Fibroblast of mammary gland (primary cell): ENCODE measurements around the gene CLCN6.

Experiments
- DNase-seq: peaks from one replicate; pipeline ENCODE4 v3.0.0-alpha.2; 2010; ENCODE audit warnings: low read depth
- H3K4me3 ChIP-seq: 2 replicates; pipeline ENCODE4 v1.5.1; 2011; ENCODE audit warnings: low read depth, mild to moderate bottlenecking, low read length, moderate library complexity; ENCODE audit not compliant: control insufficient read depth
- CTCF ChIP-seq: conservative IDR thresholded peaks from 2 replicates; pipeline ENCODE4 v1.5.1; 2011; ENCODE audit warnings: low read depth, low read length, inconsistent platforms; ENCODE audit not compliant: control insufficient read depth, insufficient read depth

The CLCN6 gene

DNA sequence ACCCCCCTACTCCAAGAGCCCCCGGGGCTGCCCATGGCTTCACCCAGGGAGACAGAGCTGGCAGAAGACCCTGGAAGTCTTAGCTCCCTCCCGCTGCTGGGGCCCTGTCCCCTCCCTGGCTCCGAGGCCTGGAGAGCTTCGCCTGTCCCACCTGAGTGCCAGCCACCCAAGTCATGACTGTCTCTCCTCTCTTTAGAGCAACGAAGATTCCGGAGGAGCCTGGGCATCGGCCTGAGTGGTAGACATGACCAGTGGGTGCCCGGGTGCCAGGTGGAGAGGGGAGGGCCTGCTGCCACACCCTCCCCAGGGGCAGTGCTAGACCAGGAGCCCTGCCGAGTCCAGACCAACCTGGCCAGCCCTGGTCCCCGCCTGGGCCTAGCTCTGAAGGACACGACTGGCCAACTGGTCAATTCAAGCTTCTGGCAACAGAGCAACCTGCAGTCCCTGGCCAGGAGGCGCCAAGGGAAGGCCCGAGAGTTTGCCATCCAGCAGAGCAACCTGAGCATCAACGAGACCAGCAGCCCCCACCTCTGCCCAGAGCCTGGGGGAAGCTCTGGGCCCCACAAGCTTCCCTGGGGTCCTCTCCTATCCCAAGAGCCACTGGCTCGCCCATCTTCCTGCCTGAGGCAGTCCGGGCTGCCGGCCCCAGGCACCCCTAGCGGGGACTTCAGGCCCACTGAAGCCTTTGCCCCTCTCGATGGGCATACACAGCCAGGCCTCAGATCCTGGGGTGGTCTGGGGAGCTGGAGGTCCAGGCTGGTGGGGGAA lies 40.1 kb upstream of the CLCN6 start:
- TF ChIP-seq CTCF, result no peak
- no peak for DNase-seq
- no peak overlapping the region for H3K4me3 ChIP-seq

GRCh38 chr1:11766429-11766776 lies 39.6 kb upstream of the CLCN6 start:
- no peak overlapping the region for H3K4me3 ChIP-seq
- TF ChIP-seq CTCF, result no peak
- DNase-seq, result no peak

GRCh38 chr1:11767922-11768704 lies 37.9 kb upstream of the CLCN6 start:
- DNase-seq, result peak; percentile 7
- no peak for TF ChIP-seq CTCF
- no peak overlapping the region for H3K4me3 ChIP-seq

GRCh38 chr1:11768821-11769220 lies 37.2 kb upstream of the CLCN6 start:
- no peak for TF ChIP-seq CTCF
- DNase-seq, result no peak
- no peak overlapping the region for H3K4me3 ChIP-seq

- H3K4me3 ChIP-seq, result no peak overlapping the region
- no peak for DNase-seq
- no peak for TF ChIP-seq CTCF
These were observed 36.7 kb upstream of the CLCN6 start for GRCh38 chr1:11769274-11769673.

- no peak overlapping the region for H3K4me3 ChIP-seq
- DNase-seq, result no peak
- TF ChIP-seq CTCF, result no peak
These were observed 36.0 kb upstream of the CLCN6 start for GRCh38 chr1:11770011-11770410.
